HCT116 (cell line): ENCODE measurements around the gene NOXRED1. TPM values are rescaled to one million over a fixed set of nuclear protein-coding genes. Genes with fewer than 3 reads are reported as not detected.

ENCODE experiments used
- ATAC-seq: fragments of 200-7000 bp; cut with Tn5 transposase; 2 replicates; pipeline ENCODE4 v1.9.1; 2020; ENCODE audit warnings: mild to moderate bottlenecking, moderate library complexity
- BruUV-seq: library from RNA; stranded (reverse); fragments of 400-500 nt; replicated peaks from 2 replicates; lab custom pipeline; 2021; lab: Mats Ljungman, UMichigan
- CTCF ChIA-PET: fragments of 300-600 bp; sonication (Branson Sonifier 250); formaldehyde crosslinking; loops from one replicate; lab custom pipeline; 2021; ENCODE audit warnings: antibody characterized with exemption; lab: Charles Lee
- POLR2A ChIA-PET: fragments of 300-600, 350-600 bp; sonication (Branson Sonifier 250); formaldehyde crosslinking; loops from one replicate; lab custom pipeline; 2021; ENCODE audit warnings: antibody characterized with exemption; lab: Charles Lee
- RAD21 ChIA-PET, 2 experiments: fragments of 300-600 bp; sonication (Branson Sonifier 250); formaldehyde crosslinking; loops; one replicate each; lab custom pipeline; 2023; ENCODE audit warnings: low total read pairs in 2 of 2; ENCODE audit not compliant: uncharacterized antibody in 2 of 2, unreplicated experiment in 2 of 2, low non-redundant PET in 1 of 2; lab: Charles Lee
- DNase-seq: peaks from one replicate; pipeline ENCODE4 v3.0.0-alpha.2; 2010; ENCODE audit warnings: low read depth, low spot score
- H2AFZ ChIP-seq: fragments of 200-600 bp; shearing (Covaris generic), sonication (generic); 2 replicates; pipeline ENCODE4 v1.6.1; 2017; ENCODE audit warnings: low read depth, mixed run types, mixed read lengths, antibody characterized with exemption, low read length; ENCODE audit not compliant: poor library complexity, severe bottlenecking
- H3K27ac ChIP-seq: 2 replicates; pipeline ENCODE4 v1.5.1; 2012; ENCODE audit warnings: low read depth, low read length
- H3K27me3 ChIP-seq: fragments of 200-600 bp; sonication (generic); 2 replicates; pipeline ENCODE4 v1.6.1; 2016; ENCODE audit warnings: mixed run types, low read length, mixed read lengths; ENCODE audit not compliant: insufficient read depth
- H3K36me3 ChIP-seq, 2 experiments: fragments of 200-500 bp in 1 of 2; fragments of 200-600 bp in 1 of 2; sonication (Bioruptor generic) in 1 of 2; sonication (generic) in 1 of 2; 2 replicates each; pipeline versions ENCODE4 v1.5.1 to v1.6.1; 2014 to 2016; ENCODE audit warnings: low read length in 2 of 2, inconsistent platforms in 1 of 2, mixed read lengths in 1 of 2, mixed run types in 1 of 2; ENCODE audit not compliant: insufficient read depth in 2 of 2, control insufficient read depth in 1 of 2
- H3K4me1 ChIP-seq, 2 experiments: fragments of 200-600 bp in 1 of 2; sonication (generic) in 1 of 2; 2 replicates each; pipeline versions ENCODE4 v1.5.1 to v1.6.1; 2012 to 2017; ENCODE audit warnings: low read length in 2 of 2, inconsistent platforms in 1 of 2, mild to moderate bottlenecking in 1 of 2, mixed read lengths in 1 of 2, mixed run types in 1 of 2, moderate library complexity in 1 of 2; ENCODE audit not compliant: insufficient read depth in 2 of 2, control insufficient read depth in 1 of 2
- H3K4me2 ChIP-seq: fragments of 200-600 bp; sonication (generic); 2 replicates; pipeline ENCODE4 v1.6.1; 2017; ENCODE audit warnings: mixed run types, low read length, mixed read lengths
- H3K4me3 ChIP-seq, 2 experiments: fragments of 200-600 bp in 1 of 2; sonication (generic) in 1 of 2; replicated peaks in 1 of 2; 2 replicates each; pipeline ENCODE4 v1.5.1; 2011 to 2016; ENCODE audit warnings: low read length in 2 of 2, control low read depth in 1 of 2, low read depth in 1 of 2, mild to moderate bottlenecking in 1 of 2, mixed read lengths in 1 of 2, mixed run types in 1 of 2
- H3K79me2 ChIP-seq: fragments of 200-600 bp; sonication (generic); 2 replicates; pipeline ENCODE4 v1.6.1; 2017; ENCODE audit warnings: mild to moderate bottlenecking, mixed run types, low read length, moderate library complexity, mixed read lengths; ENCODE audit not compliant: insufficient read depth
- H3K9ac ChIP-seq: fragments of 200-600 bp; sonication (generic); 2 replicates; pipeline ENCODE4 v1.6.1; 2016; ENCODE audit warnings: low read length, mixed read lengths
- H3K9me2 ChIP-seq: fragments of 200-600 bp; sonication (generic), shearing (Covaris generic); 2 replicates; pipeline ENCODE4 v1.6.1; 2017; ENCODE audit warnings: mixed run types, mild to moderate bottlenecking, moderate library complexity; ENCODE audit not compliant: insufficient read depth
- H3K9me3 ChIP-seq, 2 experiments: fragments of 200-500 bp in 1 of 2; fragments of 200-600 bp in 1 of 2; sonication (Bioruptor generic) in 1 of 2; sonication (generic) in 1 of 2; 2 replicates each; pipeline ENCODE4 v1.6.1; 2014 to 2017; ENCODE audit warnings: low read length in 2 of 2, mixed read lengths in 2 of 2, inconsistent platforms in 1 of 2, low read depth in 1 of 2, mild to moderate bottlenecking in 1 of 2, mixed run types in 1 of 2, moderate library complexity in 1 of 2; ENCODE audit not compliant: control insufficient read depth in 1 of 2, insufficient read depth in 1 of 2
- H4K20me1 ChIP-seq: fragments of 200-600 bp; sonication (generic), shearing (Covaris generic); 2 replicates; pipeline ENCODE4 v1.6.1; 2017; ENCODE audit warnings: mixed run types, mild to moderate bottlenecking, moderate library complexity; ENCODE audit not compliant: insufficient read depth
- CBX3 ChIP-seq: IDR thresholded peaks from 2 replicates; pipeline ENCODE4 v1.6.1; 2012; ENCODE audit warnings: low read depth
- EGR1 ChIP-seq: IDR thresholded peaks from 2 replicates; pipeline ENCODE4 v1.6.1; 2012; ENCODE audit warnings: low read depth
- ELF1 ChIP-seq: IDR thresholded peaks from 2 replicates; pipeline ENCODE4 v1.6.1; 2012; ENCODE audit warnings: low read depth, borderline replicate concordance
- EZH2phosphoT487 ChIP-seq: fragments of 200-600 bp; IDR thresholded peaks from 2 replicates; pipeline ENCODE4 v1.6.1; 2018; ENCODE audit warnings: antibody characterized with exemption, borderline replicate concordance
- JUND ChIP-seq: IDR thresholded peaks from 2 replicates; pipeline ENCODE4 v1.6.1; 2012
- POLR2A ChIP-seq: IDR thresholded peaks from 2 replicates; pipeline ENCODE4 v1.7.0; 2011; ENCODE audit warnings: borderline replicate concordance; ENCODE audit not compliant: insufficient read depth, insufficient read length; ENCODE audit errors: extremely low read depth
- POLR2AphosphoS5 ChIP-seq: IDR thresholded peaks from 2 replicates; pipeline ENCODE4 v1.6.1; 2011; ENCODE audit warnings: mild to moderate bottlenecking, low read depth, low read length, moderate library complexity
- RAD21 ChIP-seq: IDR thresholded peaks from 2 replicates; pipeline ENCODE4 v1.6.1; 2012; ENCODE audit warnings: low read depth, mild to moderate bottlenecking
- SIN3A ChIP-seq: IDR thresholded peaks from 2 replicates; pipeline ENCODE4 v1.6.1; 2012; ENCODE audit warnings: low read depth
- SP1 ChIP-seq: IDR thresholded peaks from 2 replicates; pipeline ENCODE4 v1.6.1; 2012; ENCODE audit warnings: low read depth
- SRF ChIP-seq: IDR thresholded peaks from 2 replicates; pipeline ENCODE4 v1.6.1; 2012; ENCODE audit warnings: low read depth
- TCF7L2 ChIP-seq: IDR thresholded peaks from 2 replicates; pipeline ENCODE4 v1.7.0; 2011; ENCODE audit warnings: borderline replicate concordance, inconsistent platforms; ENCODE audit not compliant: insufficient read depth, insufficient read length; ENCODE audit errors: extremely low read depth
- YY1 ChIP-seq: IDR thresholded peaks from 2 replicates; pipeline ENCODE4 v1.6.1; 2011; ENCODE audit warnings: low read length, low read depth, moderate library complexity, mild to moderate bottlenecking; ENCODE audit not compliant: insufficient replicate concordance; ENCODE audit errors: extremely low read depth
- ZFX ChIP-seq: fragments of 450-650 bp; IDR thresholded peaks from 2 replicates; pipeline ENCODE4 v1.6.1; 2017
- ZNF274 ChIP-seq: fragments of 200-500 bp; sonication (Bioruptor generic); IDR thresholded peaks from 2 replicates; pipeline ENCODE4 v1.6.1; 2014; ENCODE audit warnings: mild to moderate bottlenecking, low read depth, low read length, inconsistent platforms
- intact Hi-C: fragments of 100-400 bp; cut with micrococcal nuclease; formaldehyde crosslinking; loops from 2 replicates; pipeline ENCODE4 v1.10.0; 2022
- total RNA-seq: library from RNA; stranded (reverse); gene quantifications from one replicate; pipeline ENCODE4 v1.2.1, GENCODE V29; 2021; ENCODE audit not compliant: unreplicated experiment
- TF ChIP-seq, protein P1 (sequence below): IDR thresholded peaks from 2 replicates; pipeline ENCODE4 v1.6.1; 2011; ENCODE audit warnings: mild to moderate bottlenecking, low read length, moderate library complexity; ENCODE audit not compliant: insufficient replicate concordance; ENCODE audit errors: extremely low read depth
- TF ChIP-seq, protein P2 (sequence below): IDR thresholded peaks from 2 replicates; pipeline ENCODE4 v1.6.1; 2012
- TF ChIP-seq, protein P3 (sequence below), 3 experiments: fragments of 200-600 bp in 1 of 3; sonication (generic) in 1 of 3; IDR thresholded peaks in 2 of 3; conservative IDR thresholded peaks in 1 of 3; 2 replicates each; pipeline ENCODE4 v1.5.1; 2012 to 2017; ENCODE audit warnings: low read depth in 2 of 3, low read length in 2 of 3, antibody characterized with exemption in 1 of 3, borderline replicate concordance in 1 of 3, control low read depth in 1 of 3, mild to moderate bottlenecking in 1 of 3, mixed read lengths in 1 of 3, mixed run types in 1 of 3, moderate library complexity in 1 of 3; ENCODE audit not compliant: insufficient read depth in 1 of 3
- TF ChIP-seq, protein P4 (sequence below): IDR thresholded peaks from 2 replicates; pipeline ENCODE4 v1.6.1; 2012; ENCODE audit warnings: low read depth

NOXRED1 gene
- total RNA-seq, 1 experiment from 2014 or later = 0.66 TPM

DNA sequence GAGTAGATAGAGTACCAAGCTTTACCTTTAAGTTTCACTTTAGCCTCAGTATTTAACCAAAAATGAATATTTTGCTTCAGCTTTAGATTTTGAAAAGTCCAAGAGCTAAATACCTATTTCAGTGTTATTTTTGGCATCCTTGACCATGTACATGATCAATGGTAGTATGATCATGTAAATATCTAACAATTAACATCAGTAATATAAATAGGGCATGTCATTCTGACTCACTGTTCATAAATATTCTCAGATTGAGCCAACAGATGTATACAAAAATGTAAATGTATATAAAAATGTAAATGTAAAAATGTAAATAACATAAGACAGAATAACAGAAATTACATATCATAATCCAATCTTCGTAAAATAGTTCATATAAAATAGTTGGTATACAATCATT is 15.3 kb upstream of the NOXRED1 start:
- no peaks in the 10 kb centered on the region for H3K4me1 ChIP-seq
- H3K4me3 ChIP-seq = no peak overlapping the region
- CTCF ChIA-PET = no interaction called here
- TF ChIP-seq, protein P1, sequence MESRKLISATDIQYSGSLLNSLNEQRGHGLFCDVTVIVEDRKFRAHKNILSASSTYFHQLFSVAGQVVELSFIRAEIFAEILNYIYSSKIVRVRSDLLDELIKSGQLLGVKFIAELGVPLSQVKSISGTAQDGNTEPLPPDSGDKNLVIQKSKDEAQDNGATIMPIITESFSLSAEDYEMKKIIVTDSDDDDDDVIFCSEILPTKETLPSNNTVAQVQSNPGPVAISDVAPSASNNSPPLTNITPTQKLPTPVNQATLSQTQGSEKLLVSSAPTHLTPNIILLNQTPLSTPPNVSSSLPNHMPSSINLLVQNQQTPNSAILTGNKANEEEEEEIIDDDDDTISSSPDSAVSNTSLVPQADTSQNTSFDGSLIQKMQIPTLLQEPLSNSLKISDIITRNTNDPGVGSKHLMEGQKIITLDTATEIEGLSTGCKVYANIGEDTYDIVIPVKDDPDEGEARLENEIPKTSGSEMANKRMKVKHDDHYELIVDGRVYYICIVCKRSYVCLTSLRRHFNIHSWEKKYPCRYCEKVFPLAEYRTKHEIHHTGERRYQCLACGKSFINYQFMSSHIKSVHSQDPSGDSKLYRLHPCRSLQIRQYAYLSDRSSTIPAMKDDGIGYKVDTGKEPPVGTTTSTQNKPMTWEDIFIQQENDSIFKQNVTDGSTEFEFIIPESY = no peak
- no peak for TF ChIP-seq JUND
- TF ChIP-seq CBX3 = no peak
- no peak for TF ChIP-seq ZFX
- TF ChIP-seq ELF1 = no peak
- TF ChIP-seq EGR1 = no peak
- no peak for TF ChIP-seq POLR2AphosphoS5
- TF ChIP-seq SIN3A = no peak
- no peak for TF ChIP-seq SRF
- TF ChIP-seq YY1 = no peak
- no peak for TF ChIP-seq TCF7L2
- TF ChIP-seq ZNF274 = no peak
- TF ChIP-seq, protein P2, sequence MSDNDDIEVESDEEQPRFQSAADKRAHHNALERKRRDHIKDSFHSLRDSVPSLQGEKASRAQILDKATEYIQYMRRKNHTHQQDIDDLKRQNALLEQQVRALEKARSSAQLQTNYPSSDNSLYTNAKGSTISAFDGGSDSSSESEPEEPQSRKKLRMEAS = no peak
- TF ChIP-seq RAD21 = no peak
- no peak for TF ChIP-seq SP1
- TF ChIP-seq, protein P3, sequence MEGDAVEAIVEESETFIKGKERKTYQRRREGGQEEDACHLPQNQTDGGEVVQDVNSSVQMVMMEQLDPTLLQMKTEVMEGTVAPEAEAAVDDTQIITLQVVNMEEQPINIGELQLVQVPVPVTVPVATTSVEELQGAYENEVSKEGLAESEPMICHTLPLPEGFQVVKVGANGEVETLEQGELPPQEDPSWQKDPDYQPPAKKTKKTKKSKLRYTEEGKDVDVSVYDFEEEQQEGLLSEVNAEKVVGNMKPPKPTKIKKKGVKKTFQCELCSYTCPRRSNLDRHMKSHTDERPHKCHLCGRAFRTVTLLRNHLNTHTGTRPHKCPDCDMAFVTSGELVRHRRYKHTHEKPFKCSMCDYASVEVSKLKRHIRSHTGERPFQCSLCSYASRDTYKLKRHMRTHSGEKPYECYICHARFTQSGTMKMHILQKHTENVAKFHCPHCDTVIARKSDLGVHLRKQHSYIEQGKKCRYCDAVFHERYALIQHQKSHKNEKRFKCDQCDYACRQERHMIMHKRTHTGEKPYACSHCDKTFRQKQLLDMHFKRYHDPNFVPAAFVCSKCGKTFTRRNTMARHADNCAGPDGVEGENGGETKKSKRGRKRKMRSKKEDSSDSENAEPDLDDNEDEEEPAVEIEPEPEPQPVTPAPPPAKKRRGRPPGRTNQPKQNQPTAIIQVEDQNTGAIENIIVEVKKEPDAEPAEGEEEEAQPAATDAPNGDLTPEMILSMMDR (IDR thresholded peaks at IDR 0.05 in 2 of 3, conservative IDR thresholded peaks at IDR 0.05 in 1 of 3; ENCODE audit: borderline replicate concordance in 1 of 3, insufficient read depth in 1 of 3, low read depth in 2 of 3, low read length in 2 of 3) = no peak
- TF ChIP-seq POLR2A = no peak
- TF ChIP-seq, protein P4, sequence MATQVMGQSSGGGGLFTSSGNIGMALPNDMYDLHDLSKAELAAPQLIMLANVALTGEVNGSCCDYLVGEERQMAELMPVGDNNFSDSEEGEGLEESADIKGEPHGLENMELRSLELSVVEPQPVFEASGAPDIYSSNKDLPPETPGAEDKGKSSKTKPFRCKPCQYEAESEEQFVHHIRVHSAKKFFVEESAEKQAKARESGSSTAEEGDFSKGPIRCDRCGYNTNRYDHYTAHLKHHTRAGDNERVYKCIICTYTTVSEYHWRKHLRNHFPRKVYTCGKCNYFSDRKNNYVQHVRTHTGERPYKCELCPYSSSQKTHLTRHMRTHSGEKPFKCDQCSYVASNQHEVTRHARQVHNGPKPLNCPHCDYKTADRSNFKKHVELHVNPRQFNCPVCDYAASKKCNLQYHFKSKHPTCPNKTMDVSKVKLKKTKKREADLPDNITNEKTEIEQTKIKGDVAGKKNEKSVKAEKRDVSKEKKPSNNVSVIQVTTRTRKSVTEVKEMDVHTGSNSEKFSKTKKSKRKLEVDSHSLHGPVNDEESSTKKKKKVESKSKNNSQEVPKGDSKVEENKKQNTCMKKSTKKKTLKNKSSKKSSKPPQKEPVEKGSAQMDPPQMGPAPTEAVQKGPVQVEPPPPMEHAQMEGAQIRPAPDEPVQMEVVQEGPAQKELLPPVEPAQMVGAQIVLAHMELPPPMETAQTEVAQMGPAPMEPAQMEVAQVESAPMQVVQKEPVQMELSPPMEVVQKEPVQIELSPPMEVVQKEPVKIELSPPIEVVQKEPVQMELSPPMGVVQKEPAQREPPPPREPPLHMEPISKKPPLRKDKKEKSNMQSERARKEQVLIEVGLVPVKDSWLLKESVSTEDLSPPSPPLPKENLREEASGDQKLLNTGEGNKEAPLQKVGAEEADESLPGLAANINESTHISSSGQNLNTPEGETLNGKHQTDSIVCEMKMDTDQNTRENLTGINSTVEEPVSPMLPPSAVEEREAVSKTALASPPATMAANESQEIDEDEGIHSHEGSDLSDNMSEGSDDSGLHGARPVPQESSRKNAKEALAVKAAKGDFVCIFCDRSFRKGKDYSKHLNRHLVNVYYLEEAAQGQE = no peak
- no peak for TF ChIP-seq EZH2phosphoT487
- TF ChIP-seq, all 23 proteins: peak for 0
- intact Hi-C loops = no loop called here
- POLR2A ChIA-PET = no interaction called here
- Histone ChIP-seq H4K20me1 (no peaks in the 10 kb centered on the region), H3K27ac (no peak overlapping the region), H2AFZ (no peak overlapping the region), H3K79me2 (no peaks in the 10 kb centered on the region), H3K9ac (no peak overlapping the region), H3K9me2 (no peaks in the 10 kb centered on the region), H3K27me3 (no peaks in the 10 kb centered on the region), H3K4me2 (no peak overlapping the region), H3K9me3 (no peaks in the 10 kb centered on the region), H3K36me3 (peaks cover 16 to 33% of the 10 kb centered on the region in 2 experiments; a peak in 3 of 4 replicates)
- BruUV-seq = no TSS peak
- no peak for DNase-seq
- RAD21 ChIA-PET = no interaction called here
- ATAC-seq = no peak
